Measurements from ENCODE around the gene FBXO15.
A peak's percentile ranks its signal among the peaks of the same experiment; 100 is the strongest.

FBXO15 gene

GRCh38 chr18:74116633-74117554 lies 30.7 kb downstream of the FBXO15 start:
- H3K27ac Mint-ChIP-seq = no peak overlapping the region

GRCh38 chr18:74115046-74115445 lies 32.6 kb downstream of the FBXO15 start:
- Mint-ChIP-seq H3K4me3 (no peak overlapping the region), H3K9me3 (peaks cover 17% of the 10 kb centered on the region), H3K27ac (peak overlapping the region in 2 of 3 experiments; percentile 24), H3K27me3 (ENCODE audit: low read depth) (no peaks in the 10 kb centered on the region), H3K4me1 (peaks cover 23% of the 10 kb centered on the region), H3K36me3 (ENCODE audit: low read depth) (peaks cover 12% of the 10 kb centered on the region)
- TF ChIP-seq CTCF (IDR thresholded peaks at IDR 0.05; ENCODE audit: unreplicated experiment in 3 of 3) = no peak

More at GRCh38 chr18:74116633-74117554, 30.7 kb downstream of the FBXO15 start:
- H3K27me3 Mint-ChIP-seq (ENCODE audit: low read depth) = no peaks in the 10 kb centered on the region
- TF ChIP-seq CTCF (IDR thresholded peaks at IDR 0.05; ENCODE audit: unreplicated experiment in 3 of 3) = peak; percentile 73 to 77 (median 74)
- H3K36me3 Mint-ChIP-seq (ENCODE audit: low read depth) = peaks cover 4% of the 10 kb centered on the region
- peaks cover 9% of the 10 kb centered on the region for H3K9me3 Mint-ChIP-seq
- peaks cover 23% of the 10 kb centered on the region for H3K4me1 Mint-ChIP-seq
- H3K4me3 Mint-ChIP-seq = no peak overlapping the region

- peaks cover 23% of the 10 kb centered on the region for H3K4me1 Mint-ChIP-seq
- H3K4me3 Mint-ChIP-seq = no peak overlapping the region
- H3K27ac Mint-ChIP-seq = peak overlapping the region; percentile 24 to 46 (median 24)
- H3K36me3 Mint-ChIP-seq (ENCODE audit: low read depth) = peaks cover 12% of the 10 kb centered on the region
- no peaks in the 10 kb centered on the region for H3K27me3 Mint-ChIP-seq (ENCODE audit: low read depth)
- no peak for TF ChIP-seq CTCF (IDR thresholded peaks at IDR 0.05; ENCODE audit: unreplicated experiment in 3 of 3)
- H3K9me3 Mint-ChIP-seq = peaks cover 19% of the 10 kb centered on the region
These were observed 33.5 kb downstream of the FBXO15 start for GRCh38 chr18:74114116-74114515.

GRCh38 chr18:74113711-74114110 lies 33.9 kb downstream of the FBXO15 start:
- Mint-ChIP-seq H3K9me3 (peaks cover 23% of the 10 kb centered on the region), H3K27ac (peak overlapping the region in 1 of 3 experiments; percentile 46), H3K4me1 (peaks cover 23% of the 10 kb centered on the region), H3K36me3 (ENCODE audit: low read depth) (peaks cover 12% of the 10 kb centered on the region), H3K27me3 (ENCODE audit: low read depth) (no peaks in the 10 kb centered on the region), H3K4me3 (no peak overlapping the region)
- no peak for TF ChIP-seq CTCF (IDR thresholded peaks at IDR 0.05; ENCODE audit: unreplicated experiment in 3 of 3)

- no peak for TF ChIP-seq CTCF (IDR thresholded peaks at IDR 0.05; ENCODE audit: unreplicated experiment in 3 of 3)
- H3K36me3 Mint-ChIP-seq (ENCODE audit: low read depth) = peaks cover 16% of the 10 kb centered on the region
- peaks cover 19% of the 10 kb centered on the region for H3K4me1 Mint-ChIP-seq
- H3K9me3 Mint-ChIP-seq = peaks cover 35% of the 10 kb centered on the region
- H3K4me3 Mint-ChIP-seq = no peak overlapping the region
- no peak overlapping the region for H3K27ac Mint-ChIP-seq
- no peaks in the 10 kb centered on the region for H3K27me3 Mint-ChIP-seq (ENCODE audit: low read depth)
These were observed 36.7 kb downstream of the FBXO15 start for GRCh38 chr18:74110976-74111375.
